ENCODE results near the gene IL13RA2.

The IL13RA2 gene

DNA sequence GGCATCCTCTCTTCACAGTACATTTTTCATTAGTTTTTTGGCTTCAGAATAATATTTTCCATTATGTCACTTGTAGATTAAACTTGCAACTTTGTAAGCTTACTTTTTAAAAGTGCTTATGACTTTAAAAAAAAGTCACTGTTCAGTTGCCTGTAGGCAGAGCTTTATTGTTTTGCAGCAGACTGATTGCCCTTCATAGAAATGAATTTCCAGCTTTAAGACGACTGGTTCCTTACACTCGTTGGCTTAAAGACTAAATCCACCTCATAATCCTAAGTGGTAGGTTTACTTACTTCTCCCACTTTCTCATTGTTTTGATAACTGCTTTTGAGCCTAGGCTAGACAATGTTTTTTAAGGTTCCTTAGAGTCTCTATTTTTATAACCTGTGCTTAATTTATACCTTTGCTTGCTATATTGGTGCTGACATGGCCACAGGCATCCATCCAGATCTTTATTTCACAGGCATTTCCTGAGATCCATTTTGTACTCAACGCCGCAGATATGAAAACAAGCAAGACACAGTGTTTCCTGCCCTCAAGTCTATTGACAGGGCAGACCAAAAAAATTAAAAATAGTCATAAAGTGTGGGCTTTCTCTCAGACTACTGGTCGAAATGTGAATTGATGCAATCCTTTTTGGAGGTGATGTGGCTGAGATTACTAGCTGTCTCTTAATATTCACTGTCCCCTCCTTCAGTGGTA lies 12.6 kb upstream of the IL13RA2 start:
- peak; percentile 29 to 51 for DNase-seq (ENCODE audit: low read depth in 2 of 2)
- H3K4me3 ChIP-seq (replicated peaks in 1 of 2; ENCODE audit: low read depth in 2 of 2, low read length in 2 of 2), result no peak overlapping the region
- TF ChIP-seq, protein P1, sequence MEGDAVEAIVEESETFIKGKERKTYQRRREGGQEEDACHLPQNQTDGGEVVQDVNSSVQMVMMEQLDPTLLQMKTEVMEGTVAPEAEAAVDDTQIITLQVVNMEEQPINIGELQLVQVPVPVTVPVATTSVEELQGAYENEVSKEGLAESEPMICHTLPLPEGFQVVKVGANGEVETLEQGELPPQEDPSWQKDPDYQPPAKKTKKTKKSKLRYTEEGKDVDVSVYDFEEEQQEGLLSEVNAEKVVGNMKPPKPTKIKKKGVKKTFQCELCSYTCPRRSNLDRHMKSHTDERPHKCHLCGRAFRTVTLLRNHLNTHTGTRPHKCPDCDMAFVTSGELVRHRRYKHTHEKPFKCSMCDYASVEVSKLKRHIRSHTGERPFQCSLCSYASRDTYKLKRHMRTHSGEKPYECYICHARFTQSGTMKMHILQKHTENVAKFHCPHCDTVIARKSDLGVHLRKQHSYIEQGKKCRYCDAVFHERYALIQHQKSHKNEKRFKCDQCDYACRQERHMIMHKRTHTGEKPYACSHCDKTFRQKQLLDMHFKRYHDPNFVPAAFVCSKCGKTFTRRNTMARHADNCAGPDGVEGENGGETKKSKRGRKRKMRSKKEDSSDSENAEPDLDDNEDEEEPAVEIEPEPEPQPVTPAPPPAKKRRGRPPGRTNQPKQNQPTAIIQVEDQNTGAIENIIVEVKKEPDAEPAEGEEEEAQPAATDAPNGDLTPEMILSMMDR (IDR thresholded peaks at IDR 0.05; ENCODE audit: low read depth, low read length), result no peak

DNA sequence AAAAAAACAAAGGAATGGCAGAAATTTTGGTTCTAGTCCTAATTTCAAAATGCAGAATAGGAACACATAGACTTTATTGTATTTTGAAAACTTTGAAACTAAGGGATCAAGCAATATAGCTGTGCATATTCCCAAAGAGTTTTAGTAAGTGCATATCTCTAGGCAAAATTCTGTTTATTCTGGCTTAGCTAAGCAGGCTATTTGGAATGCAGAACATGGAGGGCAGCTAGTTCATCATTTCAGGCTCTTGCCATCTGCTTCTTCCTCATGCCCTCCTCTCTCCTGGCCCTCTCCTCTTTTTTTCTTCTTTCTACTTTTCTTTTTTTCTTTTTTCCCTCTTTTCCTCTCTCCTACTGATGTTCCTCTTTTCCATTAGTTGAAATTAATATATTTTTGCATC lies 12.0 kb upstream of the IL13RA2 start:
- TF ChIP-seq, protein P1 (IDR thresholded peaks at IDR 0.05; ENCODE audit: low read depth, low read length), result no peak
- no peak for DNase-seq (ENCODE audit: low read depth in 2 of 2)

GRCh38 chrX:115023811-115024210 lies 6.4 kb upstream of the IL13RA2 start:
- TF ChIP-seq, protein P1 (IDR thresholded peaks at IDR 0.05; ENCODE audit: low read depth, low read length), result no peak
- no peak for DNase-seq (ENCODE audit: low read depth in 2 of 2)
- no peak overlapping the region for H3K4me3 ChIP-seq (replicated peaks in 1 of 2; ENCODE audit: low read depth in 2 of 2, low read length in 2 of 2)

More for the DNA sequence above, 12.0 kb upstream of the IL13RA2 start:
- H3K4me3 ChIP-seq (replicated peaks in 1 of 2; ENCODE audit: low read depth in 2 of 2, low read length in 2 of 2), result no peak overlapping the region

DNA sequence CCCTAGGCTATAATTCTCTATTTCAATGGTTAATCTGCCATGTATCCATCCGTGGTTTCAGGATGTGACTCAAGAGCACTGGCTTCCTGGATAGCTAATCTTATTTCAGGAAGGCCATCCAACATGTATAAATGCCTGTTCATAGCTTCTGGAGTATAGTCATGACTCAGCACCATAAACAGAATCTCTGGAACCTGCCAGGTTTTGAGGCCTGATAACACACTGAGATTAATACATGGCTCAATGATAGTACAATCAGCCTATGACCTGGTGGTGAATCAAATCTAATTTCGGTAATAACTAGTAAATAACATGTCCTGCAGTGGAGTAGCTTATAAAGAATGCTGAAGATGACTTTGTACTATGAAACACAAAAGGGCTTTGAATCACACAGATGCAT lies 5.7 kb upstream of the IL13RA2 start:
- no peak overlapping the region for H3K4me3 ChIP-seq (replicated peaks in 1 of 2; ENCODE audit: low read depth in 2 of 2, low read length in 2 of 2)
- DNase-seq (ENCODE audit: low read depth in 2 of 2), result peak; percentile 70 to 72
- TF ChIP-seq, protein P1 (IDR thresholded peaks at IDR 0.05; ENCODE audit: low read depth, low read length), result no peak

DNA sequence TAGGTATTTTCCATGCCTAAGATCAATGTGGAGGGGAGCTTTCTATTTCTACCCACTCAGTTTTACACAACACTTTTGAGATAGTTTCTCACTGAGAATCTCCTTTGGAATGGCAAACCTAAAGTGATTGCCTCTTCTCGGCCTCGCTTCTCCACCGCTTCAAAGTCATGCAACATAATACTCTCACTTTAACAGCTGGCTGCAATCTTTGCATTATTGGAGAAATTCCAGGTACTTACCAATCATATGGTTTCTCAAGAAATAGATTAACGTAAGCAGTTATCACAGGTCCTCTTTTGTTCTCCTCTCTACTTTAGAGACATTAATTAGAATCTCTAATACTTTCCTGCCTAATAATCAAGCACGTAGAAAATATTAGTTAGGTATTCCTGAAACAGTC lies 3.7 kb upstream of the IL13RA2 start:
- TF ChIP-seq, protein P1 (IDR thresholded peaks at IDR 0.05; ENCODE audit: low read depth, low read length), result no peak
- peak in 1 of 2 donors; percentile 65 for DNase-seq (ENCODE audit: low read depth in 2 of 2)
- H3K4me3 ChIP-seq (replicated peaks in 1 of 2; ENCODE audit: low read depth in 2 of 2, low read length in 2 of 2), result no peak overlapping the region

DNA sequence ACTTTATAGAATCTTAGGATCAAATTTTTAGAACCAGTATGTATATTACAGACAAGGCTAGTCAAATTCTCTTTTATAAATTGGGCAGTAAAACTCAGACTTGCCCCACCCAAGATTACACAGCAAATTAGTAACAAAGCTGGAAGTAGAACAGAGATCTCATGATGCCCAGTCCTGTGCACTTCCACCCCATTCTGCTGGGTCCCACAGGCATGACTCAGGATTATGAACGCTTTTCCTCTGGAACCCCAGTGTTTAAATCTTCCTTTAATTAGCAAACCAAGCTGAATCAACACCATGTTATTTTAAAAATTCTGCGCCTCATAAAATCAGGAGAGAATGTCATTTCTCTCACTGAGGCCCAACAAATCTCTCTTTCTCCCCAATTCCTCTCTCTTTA lies 1.5 kb upstream of the IL13RA2 start:
- no peak overlapping the region for H3K4me3 ChIP-seq (replicated peaks in 1 of 2; ENCODE audit: low read depth in 2 of 2, low read length in 2 of 2)
- peak; percentile 35 to 36 for DNase-seq (ENCODE audit: low read depth in 2 of 2)
- TF ChIP-seq, protein P1 (IDR thresholded peaks at IDR 0.05; ENCODE audit: low read depth, low read length), result no peak

Measured in cardiac fibroblast (primary cell).